Liver (tissue), 3 donors: ENCODE data around the gene ATP11B.

ENCODE experiments used
- ATF3 ChIP-seq: IDR thresholded peaks from 2 replicates; pipeline ENCODE4 v1.6.1; 2016; ENCODE audit warnings: antibody characterized with exemption
- GABPA ChIP-seq, 2 donors: IDR thresholded peaks in 1 of 2; conservative IDR thresholded peaks in 1 of 2; 2 replicates each; pipeline ENCODE4 v1.6.1; 2016; ENCODE audit warnings: antibody characterized with exemption in 2 of 2, mild to moderate bottlenecking in 1 of 2, moderate library complexity in 1 of 2
- MAX ChIP-seq: IDR thresholded peaks from 2 replicates; pipeline ENCODE4 v1.6.1; 2016; ENCODE audit warnings: antibody characterized with exemption
- RAD21 ChIP-seq, 2 donors: IDR thresholded peaks; 2 replicates each; pipeline ENCODE4 v1.6.1; 2016; ENCODE audit warnings: antibody characterized with exemption in 2 of 2, mild to moderate bottlenecking in 2 of 2
- SP1 ChIP-seq: IDR thresholded peaks from 2 replicates; pipeline ENCODE4 v1.6.1; 2018; ENCODE audit warnings: antibody characterized with exemption, mild to moderate bottlenecking
- TAF1 ChIP-seq: conservative IDR thresholded peaks from 2 replicates; pipeline ENCODE4 v1.6.1; 2016; ENCODE audit warnings: antibody characterized with exemption, mild to moderate bottlenecking
- ZBTB33 ChIP-seq: IDR thresholded peaks from 2 replicates; pipeline ENCODE4 v1.6.1; 2016; ENCODE audit warnings: antibody characterized with exemption
- TF ChIP-seq, protein P1 (sequence below): fragments of 150-350 bp; IDR thresholded peaks from 2 replicates; pipeline ENCODE4 v1.5.1; 2017; ENCODE audit warnings: improper control_type of control experiment, low read depth, low read length; ENCODE audit not compliant: missing input control
- TF ChIP-seq, protein P2 (sequence below): IDR thresholded peaks from 2 replicates; pipeline ENCODE4 v1.6.1; 2016; ENCODE audit warnings: antibody characterized with exemption, mild to moderate bottlenecking
- donor health status: healthy.
- donor health status: healthy.

- TF ChIP-seq TAF1 (no peak), RAD21 (IDR thresholded peaks at IDR 0.05) (no peak), GABPA (IDR thresholded peaks at IDR 0.05 in 1 of 2, conservative IDR thresholded peaks at IDR 0.05 in 1 of 2) (no peak), ZBTB33 (no peak), ATF3 (no peak), SP1 (no peak), MAX (no peak)
- TF ChIP-seq, protein P1, sequence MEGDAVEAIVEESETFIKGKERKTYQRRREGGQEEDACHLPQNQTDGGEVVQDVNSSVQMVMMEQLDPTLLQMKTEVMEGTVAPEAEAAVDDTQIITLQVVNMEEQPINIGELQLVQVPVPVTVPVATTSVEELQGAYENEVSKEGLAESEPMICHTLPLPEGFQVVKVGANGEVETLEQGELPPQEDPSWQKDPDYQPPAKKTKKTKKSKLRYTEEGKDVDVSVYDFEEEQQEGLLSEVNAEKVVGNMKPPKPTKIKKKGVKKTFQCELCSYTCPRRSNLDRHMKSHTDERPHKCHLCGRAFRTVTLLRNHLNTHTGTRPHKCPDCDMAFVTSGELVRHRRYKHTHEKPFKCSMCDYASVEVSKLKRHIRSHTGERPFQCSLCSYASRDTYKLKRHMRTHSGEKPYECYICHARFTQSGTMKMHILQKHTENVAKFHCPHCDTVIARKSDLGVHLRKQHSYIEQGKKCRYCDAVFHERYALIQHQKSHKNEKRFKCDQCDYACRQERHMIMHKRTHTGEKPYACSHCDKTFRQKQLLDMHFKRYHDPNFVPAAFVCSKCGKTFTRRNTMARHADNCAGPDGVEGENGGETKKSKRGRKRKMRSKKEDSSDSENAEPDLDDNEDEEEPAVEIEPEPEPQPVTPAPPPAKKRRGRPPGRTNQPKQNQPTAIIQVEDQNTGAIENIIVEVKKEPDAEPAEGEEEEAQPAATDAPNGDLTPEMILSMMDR = no peak
- TF ChIP-seq, protein P2, sequence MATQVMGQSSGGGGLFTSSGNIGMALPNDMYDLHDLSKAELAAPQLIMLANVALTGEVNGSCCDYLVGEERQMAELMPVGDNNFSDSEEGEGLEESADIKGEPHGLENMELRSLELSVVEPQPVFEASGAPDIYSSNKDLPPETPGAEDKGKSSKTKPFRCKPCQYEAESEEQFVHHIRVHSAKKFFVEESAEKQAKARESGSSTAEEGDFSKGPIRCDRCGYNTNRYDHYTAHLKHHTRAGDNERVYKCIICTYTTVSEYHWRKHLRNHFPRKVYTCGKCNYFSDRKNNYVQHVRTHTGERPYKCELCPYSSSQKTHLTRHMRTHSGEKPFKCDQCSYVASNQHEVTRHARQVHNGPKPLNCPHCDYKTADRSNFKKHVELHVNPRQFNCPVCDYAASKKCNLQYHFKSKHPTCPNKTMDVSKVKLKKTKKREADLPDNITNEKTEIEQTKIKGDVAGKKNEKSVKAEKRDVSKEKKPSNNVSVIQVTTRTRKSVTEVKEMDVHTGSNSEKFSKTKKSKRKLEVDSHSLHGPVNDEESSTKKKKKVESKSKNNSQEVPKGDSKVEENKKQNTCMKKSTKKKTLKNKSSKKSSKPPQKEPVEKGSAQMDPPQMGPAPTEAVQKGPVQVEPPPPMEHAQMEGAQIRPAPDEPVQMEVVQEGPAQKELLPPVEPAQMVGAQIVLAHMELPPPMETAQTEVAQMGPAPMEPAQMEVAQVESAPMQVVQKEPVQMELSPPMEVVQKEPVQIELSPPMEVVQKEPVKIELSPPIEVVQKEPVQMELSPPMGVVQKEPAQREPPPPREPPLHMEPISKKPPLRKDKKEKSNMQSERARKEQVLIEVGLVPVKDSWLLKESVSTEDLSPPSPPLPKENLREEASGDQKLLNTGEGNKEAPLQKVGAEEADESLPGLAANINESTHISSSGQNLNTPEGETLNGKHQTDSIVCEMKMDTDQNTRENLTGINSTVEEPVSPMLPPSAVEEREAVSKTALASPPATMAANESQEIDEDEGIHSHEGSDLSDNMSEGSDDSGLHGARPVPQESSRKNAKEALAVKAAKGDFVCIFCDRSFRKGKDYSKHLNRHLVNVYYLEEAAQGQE = no peak
These were observed 176.0 kb downstream of the ATP11B start for GRCh38 chr3:182969277-182969676.
